Stimulated activated CD8-positive, alpha-beta memory T cell treated with anti-CD3 and anti-CD28 coated beads, Interleukin-7, amount 100 ng/mL, for 1 hour (primary cell): ENCODE data around the gene CTLA4.

Source experiments
- DNase-seq, 2 donors: peaks; one replicate each; pipeline ENCODE4 v3.0.0-alpha.2; 2020; ENCODE audit warnings: low read depth in 2 of 2

CTLA4 gene

DNA sequence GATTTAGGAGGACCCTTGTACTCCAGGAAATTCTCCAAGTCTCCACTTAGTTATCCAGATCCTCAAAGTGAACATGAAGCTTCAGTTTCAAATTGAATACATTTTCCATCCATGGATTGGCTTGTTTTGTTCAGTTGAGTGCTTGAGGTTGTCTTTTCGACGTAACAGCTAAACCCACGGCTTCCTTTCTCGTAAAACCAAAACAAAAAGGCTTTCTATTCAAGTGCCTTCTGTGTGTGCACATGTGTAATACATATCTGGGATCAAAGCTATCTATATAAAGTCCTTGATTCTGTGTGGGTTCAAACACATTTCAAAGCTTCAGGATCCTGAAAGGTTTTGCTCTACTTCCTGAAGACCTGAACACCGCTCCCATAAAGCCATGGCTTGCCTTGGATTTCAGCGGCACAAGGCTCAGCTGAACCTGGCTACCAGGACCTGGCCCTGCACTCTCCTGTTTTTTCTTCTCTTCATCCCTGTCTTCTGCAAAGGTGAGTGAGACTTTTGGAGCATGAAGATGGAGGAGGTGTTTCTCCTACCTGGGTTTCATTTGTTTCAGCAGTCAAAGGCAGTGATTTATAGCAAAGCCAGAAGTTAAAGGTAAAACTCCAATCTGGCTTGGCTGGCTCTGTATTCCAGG, at the start of gene CTLA4:
Gene CTLA4 (plus strand): TSS at position 211 of the 640 bp plus-strand sequence. CDS start 172 bp downstream, at position 383.
- DNase-seq, result no peak

DNA sequence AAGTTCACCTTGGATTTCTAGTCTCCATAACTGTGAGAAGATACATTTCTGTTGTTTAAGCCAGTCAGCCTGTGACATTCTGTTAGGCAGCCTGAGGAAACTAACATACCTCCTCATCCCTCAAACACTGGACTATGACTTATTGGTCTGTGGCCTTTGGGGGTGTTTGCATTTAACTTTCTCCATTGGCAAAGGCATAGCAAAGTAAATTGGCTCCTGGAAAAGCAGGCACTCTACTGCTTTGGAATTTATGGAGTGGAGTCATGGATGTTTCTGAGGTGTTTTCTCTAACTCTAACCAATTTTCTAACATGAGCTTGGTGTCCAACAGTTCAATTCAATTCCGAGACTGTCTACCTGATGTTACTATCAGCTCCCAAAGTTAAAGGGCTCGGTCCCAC, 48.9 kb upstream of the CTLA4 start:
- no peak for DNase-seq

DNA sequence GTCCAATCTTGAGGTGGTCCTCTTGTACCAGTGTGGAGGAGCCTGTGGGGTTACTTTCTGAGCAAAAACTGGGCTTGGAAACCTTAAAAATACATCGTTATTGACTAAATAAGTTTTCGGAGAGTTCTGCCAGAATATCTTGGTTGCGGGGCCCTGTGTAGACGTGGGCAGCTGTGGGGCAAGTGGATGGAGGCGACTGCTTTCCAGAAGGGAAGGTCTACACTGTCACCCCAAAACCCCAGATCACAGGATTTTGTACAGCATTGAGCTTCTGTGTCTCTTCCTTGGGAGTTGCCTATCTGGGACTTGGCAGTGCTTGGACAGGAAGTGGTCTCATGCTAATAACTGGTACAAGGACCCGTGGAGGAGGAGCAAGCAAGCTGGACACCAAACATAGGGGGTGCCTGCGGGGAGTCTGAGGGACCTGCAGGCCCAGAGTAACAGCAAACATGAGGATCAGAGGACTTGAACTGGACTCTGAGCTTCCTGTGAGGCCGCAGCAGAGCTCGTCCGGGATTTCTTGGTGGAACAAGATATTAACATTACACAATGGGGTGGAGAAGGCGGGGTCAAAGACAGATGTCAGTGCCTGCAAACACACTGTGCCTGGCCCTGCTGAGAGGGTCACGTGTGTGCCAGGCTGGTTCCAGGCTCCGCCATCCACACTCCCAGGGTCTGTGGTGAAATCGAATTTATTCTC, 48.0 kb upstream of the CTLA4 start:
- DNase-seq, result no peak

GRCh38 chr2:203820969-203821368, 46.6 kb upstream of the CTLA4 start:
- DNase-seq, result no peak

DNA sequence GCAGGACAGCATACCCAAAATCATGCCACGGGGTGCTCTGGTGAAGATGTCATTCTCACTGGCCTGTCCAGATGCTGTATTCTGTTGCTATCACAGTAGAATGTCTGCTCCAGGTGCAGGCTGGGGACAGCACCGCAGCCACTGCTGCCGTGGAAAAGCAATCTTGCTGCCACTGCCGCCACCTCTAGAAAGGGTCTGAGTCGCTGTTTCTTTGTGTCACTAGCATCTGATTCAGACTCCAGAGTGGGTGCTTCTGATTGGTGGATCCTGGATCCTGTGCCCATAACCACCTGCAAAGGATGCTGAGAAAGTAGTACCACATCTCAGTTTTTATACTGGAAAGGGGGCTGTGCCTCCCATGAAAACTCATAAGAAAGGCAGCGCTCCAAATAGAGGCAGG, 45.3 kb upstream of the CTLA4 start:
- DNase-seq, result no peak

- DNase-seq, result no peak
Measured at GRCh38 chr2:203823173-203823572, 44.4 kb upstream of the CTLA4 start.

DNA sequence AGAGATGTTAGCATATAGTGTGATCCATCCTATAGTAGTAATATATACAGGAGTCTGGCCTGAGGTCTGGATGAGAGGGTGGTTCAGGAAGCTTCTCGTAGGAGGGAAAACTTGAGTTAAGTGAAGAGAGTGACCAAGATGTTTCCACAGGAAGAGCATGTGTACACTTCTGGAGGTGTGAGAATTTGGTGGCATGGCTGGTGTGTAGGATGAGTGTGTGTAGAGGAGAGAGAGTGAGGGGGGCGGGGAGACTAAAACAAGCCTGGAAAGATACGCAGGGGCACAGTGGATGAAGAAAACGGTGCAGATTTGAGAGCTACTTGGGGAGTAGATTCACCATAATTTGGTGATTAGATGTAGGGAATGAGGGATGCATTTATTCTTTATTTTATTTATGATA, 43.5 kb upstream of the CTLA4 start:
- no peak for DNase-seq

DNA sequence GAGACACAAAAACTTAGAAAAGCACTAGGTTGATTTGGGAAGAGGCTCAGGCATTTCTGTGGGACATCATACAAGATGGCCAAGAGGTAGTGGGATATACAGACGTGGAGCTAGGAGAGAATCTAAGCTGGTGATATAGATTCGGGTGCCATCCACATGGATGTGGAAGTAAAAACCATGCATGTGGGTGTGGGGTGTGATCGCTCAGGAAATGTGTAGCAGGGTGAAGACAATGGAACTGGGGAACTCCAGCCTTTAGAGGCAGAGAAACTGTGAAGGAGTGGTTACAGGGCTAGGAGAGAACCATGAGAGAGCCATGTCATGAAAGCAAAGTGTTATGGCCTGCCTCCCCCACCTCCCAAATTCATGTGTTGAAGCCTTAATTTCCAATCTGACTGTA, 43.0 kb upstream of the CTLA4 start:
- no peak for DNase-seq

GRCh38 chr2:203826704-203827103, 40.9 kb upstream of the CTLA4 start:
- no peak for DNase-seq

GRCh38 chr2:203830304-203831055, 37.1 kb upstream of the CTLA4 start:
- no peak for DNase-seq

DNA sequence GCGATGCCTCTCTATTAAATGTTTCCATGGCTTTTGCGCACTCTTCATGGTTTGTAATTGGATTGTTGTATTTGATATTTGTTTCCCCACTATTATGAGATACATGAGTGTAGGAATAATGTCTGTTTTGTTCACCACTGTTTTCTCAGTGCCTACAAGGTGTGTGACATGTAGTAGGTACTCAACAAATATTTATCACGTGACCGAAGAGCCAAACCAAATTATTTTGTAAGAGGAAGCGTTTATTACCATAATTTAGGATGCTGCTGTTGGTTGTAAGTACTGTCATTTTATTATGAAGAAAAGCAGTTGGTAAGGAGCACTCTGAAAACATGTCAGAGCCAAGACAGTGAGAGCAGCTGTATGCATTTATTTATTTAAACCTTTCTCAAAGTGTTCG, 32.2 kb upstream of the CTLA4 start:
- DNase-seq, result no peak

GRCh38 chr2:203835892-203836800, 31.4 kb upstream of the CTLA4 start:
- no peak for DNase-seq

DNA sequence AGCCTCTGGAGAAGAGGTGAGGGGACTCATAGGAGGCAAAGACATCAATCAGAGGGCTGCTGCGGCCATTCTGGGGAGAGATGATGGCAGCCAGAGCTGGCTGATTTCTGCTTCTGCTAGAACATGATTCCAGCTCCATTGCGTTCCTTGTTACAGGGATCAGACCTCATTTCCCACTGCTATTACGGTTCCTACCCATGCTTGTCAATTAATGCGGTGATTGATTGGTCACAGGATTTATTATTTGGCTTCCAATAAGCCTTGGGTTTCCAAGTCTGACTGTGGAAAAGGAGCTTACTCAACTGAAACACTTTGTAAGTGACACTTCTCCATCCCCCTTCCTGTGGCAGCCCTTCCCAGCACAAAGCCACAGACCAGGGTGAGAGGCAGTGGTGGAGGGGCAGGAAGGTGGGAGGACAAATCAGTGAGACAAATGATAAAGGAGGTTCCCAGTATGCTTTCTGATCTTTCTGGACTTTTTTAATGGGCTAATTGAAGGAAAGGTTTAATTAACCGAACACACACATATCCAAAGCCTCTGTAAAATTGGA, 26.8 kb upstream of the CTLA4 start:
- no peak for DNase-seq

DNA sequence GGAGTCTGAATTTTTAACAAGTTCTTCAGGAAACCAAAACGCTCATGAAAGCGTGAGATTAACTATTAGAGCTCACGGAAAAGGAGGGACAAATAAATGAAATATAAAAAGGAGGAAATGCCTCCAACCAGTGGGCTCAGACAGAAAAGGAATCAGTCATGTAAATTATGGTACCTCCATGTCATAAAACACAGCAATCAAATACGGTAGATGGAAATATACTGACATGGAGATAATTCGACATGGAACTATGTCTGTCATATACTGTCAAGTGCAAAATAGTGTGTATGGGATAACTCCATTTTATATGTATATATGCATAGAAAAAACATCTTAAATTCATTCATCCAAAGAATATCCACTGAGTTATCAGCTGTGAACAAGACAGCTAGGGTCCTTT, 25.9 kb upstream of the CTLA4 start:
- no peak for DNase-seq

- DNase-seq, result no peak
Measured at GRCh38 chr2:203842373-203842772, 25.2 kb upstream of the CTLA4 start.

DNA sequence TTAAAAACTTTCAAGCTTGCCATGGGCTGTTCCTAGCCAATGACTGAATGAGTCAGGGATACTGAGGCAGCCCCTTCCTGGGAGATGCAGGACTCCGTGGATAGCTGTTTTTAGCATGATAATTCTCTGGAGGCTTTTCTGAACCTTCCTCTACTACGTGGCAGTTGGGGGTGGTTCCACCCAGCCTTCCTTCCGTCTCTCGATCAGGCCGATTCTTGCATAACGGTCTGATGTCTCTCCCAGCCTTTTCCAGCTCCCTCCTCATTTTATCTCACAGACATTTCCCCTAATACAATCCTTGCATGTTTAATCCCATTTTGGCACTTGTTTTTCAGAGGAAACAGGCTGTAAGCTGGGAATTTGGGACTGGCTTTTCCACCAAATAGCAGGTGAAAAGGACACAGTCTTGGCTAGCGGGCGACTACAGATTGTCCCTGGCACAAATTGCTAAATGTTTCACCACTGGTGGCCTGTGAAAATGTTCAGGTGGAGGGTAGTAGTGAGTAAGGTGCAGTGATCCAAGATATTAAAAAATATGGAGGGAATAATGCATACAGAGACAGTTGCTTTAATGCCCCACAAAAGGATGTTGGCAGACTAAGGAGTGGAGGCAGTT, 21.0 kb upstream of the CTLA4 start:
- no peak for DNase-seq

GRCh38 chr2:203849010-203849409, 18.6 kb upstream of the CTLA4 start:
- DNase-seq, result no peak

DNA sequence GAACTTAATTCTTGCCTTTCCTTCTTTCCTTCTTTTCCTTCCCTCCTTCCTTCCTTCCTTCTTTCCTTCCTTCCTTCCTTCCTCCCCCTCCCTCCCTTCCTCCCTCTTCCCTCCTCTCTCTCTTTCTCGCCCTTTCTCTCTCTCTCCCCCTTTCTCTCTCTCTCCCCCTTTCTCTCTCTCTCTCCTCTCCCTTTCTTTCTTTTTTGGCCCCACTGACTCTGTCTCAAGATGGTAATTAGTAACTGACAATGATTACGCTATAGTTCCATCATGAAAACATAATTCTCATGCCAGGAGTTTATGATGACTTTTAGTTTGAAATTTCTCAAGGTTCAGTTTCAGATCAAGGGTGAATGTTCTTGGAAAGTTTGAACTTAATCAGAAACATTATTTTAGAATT, 14.8 kb upstream of the CTLA4 start:
- DNase-seq, result no peak

- no peak for DNase-seq
Measured at GRCh38 chr2:203853271-203853670, 14.3 kb upstream of the CTLA4 start.

DNA sequence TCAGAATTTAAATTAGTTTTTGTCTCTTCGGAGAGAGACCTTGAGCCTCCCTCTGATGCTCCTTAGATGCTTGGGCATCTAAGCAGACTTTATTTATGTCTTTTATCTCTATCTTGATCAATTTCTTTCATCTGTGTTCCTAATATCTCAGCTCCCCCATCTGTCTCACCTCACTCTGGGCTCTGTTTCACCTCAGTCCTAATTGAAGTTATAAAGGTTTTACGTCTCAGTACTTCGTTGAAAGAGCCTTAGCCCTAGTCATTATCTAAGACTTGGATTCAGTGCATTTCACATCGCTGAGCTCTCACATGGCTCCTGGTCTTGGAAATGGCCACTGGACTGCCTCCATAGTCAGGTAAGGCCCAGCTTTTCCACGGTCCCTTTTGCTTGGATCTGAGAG, 13.8 kb upstream of the CTLA4 start:
- DNase-seq, result no peak

DNA sequence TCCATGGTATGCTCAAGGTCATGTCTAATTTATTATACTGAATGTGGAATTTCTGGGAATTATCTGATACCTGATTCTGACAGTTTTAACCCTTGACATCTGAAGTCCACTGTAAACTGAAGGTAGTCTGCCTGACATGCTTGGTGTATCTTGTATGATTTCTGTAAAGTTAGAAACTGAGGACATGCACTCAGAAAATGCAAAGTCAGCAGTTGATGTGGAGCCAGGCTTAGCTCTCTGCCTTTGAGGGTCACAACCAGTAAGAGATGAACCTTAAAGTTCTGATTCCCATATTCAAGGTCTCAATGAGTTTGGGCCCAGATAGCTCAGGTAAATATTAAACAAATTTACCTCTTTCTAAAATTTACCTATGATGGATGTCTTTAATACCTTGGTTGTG, 12.3 kb upstream of the CTLA4 start:
- DNase-seq, result no peak
